K562 (cell line): ENCODE measurements around the gene FTO. TPM values are rescaled to one million over a fixed set of nuclear protein-coding genes. Genes with fewer than 3 reads are reported as not detected.

Experiments used
- ATAC-seq: fragments of 200-7000 bp; cut with Tn5 transposase; 3 replicates; pipeline ENCODE4 v1.9.1; 2020; ENCODE audit warnings: moderate library complexity
- BruUV-seq: library from RNA; stranded (reverse); fragments of 400-500 nt; replicated peaks from 2 replicates; lab custom pipeline; 2021; lab: Mats Ljungman, UMichigan
- CTCF ChIA-PET: fragments of 300-600 bp; formaldehyde crosslinking; extraction: SDS; loops from one replicate; lab custom pipeline; 2021; ENCODE audit warnings: low intra/inter-chr PET ratio; lab: Yijun Ruan, JAX
- POLR2A ChIA-PET: fragments of 300-600, 350-650 bp; sonication (Branson Sonifier 250); formaldehyde crosslinking; extraction: SDS; loops from one replicate; lab custom pipeline; 2021; ENCODE audit warnings: antibody characterized with exemption, inconsistent platforms; lab: Yijun Ruan, JAX
- DNase-seq, 4 experiments: peaks; one replicate each; pipeline versions ENCODE4 v3.0.0 to v3.0.0-alpha.2; 2011 to 2018; ENCODE audit warnings: low spot score in 3 of 4, mixed read lengths in 3 of 4; ENCODE audit errors: extremely low read depth in 1 of 4
- FAIRE-seq: peaks from 2 replicates; lab custom pipeline; 2011; peaks lifted over from hg19 to GRCh38; lab: Jason Lieb, UNC
- H2AFZ ChIP-seq: 2 replicates; pipeline ENCODE4 v1.6.0; 2011; ENCODE audit warnings: low read depth, low read length, control low read depth, inconsistent platforms
- H3K27ac ChIP-seq: fragments of 200-600 bp; 3 replicates; pipeline ENCODE4 v1.8.0; 2011; ENCODE audit warnings: low read depth, mild to moderate bottlenecking, control low read depth, inconsistent platforms, low read length, moderate library complexity, mixed read lengths; ENCODE audit errors: extremely low read depth
- H3K27me3 ChIP-seq, 2 experiments: fragments of 300-600 bp in 1 of 2; 2 replicates in 1 of 2; 3 replicates in 1 of 2; pipeline versions ENCODE4 v1.6.0 to v1.8.0; 2011; ENCODE audit warnings: inconsistent platforms in 2 of 2, low read length in 2 of 2, mild to moderate bottlenecking in 1 of 2, mixed read lengths in 1 of 2, moderate library complexity in 1 of 2; ENCODE audit not compliant: control insufficient read depth in 2 of 2, insufficient read depth in 2 of 2
- H3K36me3 ChIP-seq: fragments of 300-600 bp; 3 replicates; pipeline ENCODE4 v1.8.0; 2011; ENCODE audit warnings: mild to moderate bottlenecking, low read length, inconsistent platforms; ENCODE audit not compliant: control insufficient read depth, insufficient read depth
- H3K4me1 ChIP-seq, 2 experiments: fragments of 200-600 bp in 1 of 2; replicated peaks in 1 of 2; 2 replicates in 1 of 2; 3 replicates in 1 of 2; pipeline versions ENCODE4 v1.5.1 to v1.8.0; 2011; ENCODE audit warnings: inconsistent platforms in 2 of 2, low read length in 2 of 2, mild to moderate bottlenecking in 1 of 2, mixed read lengths in 1 of 2, moderate library complexity in 1 of 2; ENCODE audit not compliant: control insufficient read depth in 2 of 2, insufficient read depth in 2 of 2
- H3K4me2 ChIP-seq: 2 replicates; pipeline ENCODE4 v1.6.1; 2011; ENCODE audit warnings: low read length, control low read depth, inconsistent platforms, mixed read lengths; ENCODE audit not compliant: insufficient read depth
- H3K4me3 ChIP-seq: fragments of 200-600 bp; sonication (generic), shearing (Covaris generic); 2 replicates; pipeline ENCODE4 v1.5.1; 2016; ENCODE audit warnings: control low read depth, inconsistent platforms
- H3K79me2 ChIP-seq: fragments of 200-600 bp; 3 replicates; pipeline ENCODE4 v1.8.0; 2011; ENCODE audit warnings: low read length, inconsistent platforms; ENCODE audit not compliant: control insufficient read depth, insufficient read depth
- H3K9ac ChIP-seq, 2 experiments: 2 replicates each; pipeline versions ENCODE4 v1.6.0 to v1.6.1; 2011; ENCODE audit warnings: low read depth in 2 of 2, low read length in 2 of 2, control low read depth in 1 of 2, inconsistent platforms in 1 of 2, mild to moderate bottlenecking in 1 of 2, mixed read lengths in 1 of 2; ENCODE audit not compliant: insufficient read depth in 1 of 2
- H3K9me1 ChIP-seq: one replicate; pipeline ENCODE4 v1.6.0; 2011; ENCODE audit warnings: inconsistent platforms, mild to moderate bottlenecking, low read length, moderate library complexity; ENCODE audit not compliant: control insufficient read depth, insufficient read depth
- H3K9me3 ChIP-seq: replicated peaks from 2 replicates; pipeline ENCODE4 v1.5.1; 2011; ENCODE audit warnings: low read depth, low read length, inconsistent platforms; ENCODE audit not compliant: control insufficient read depth, insufficient read depth
- H4K20me1 ChIP-seq: replicated peaks from 2 replicates; pipeline ENCODE4 v1.6.1; 2011; ENCODE audit warnings: low read length, inconsistent platforms, mixed read lengths; ENCODE audit not compliant: control insufficient read depth, insufficient read depth
- CREM ChIP-seq: IDR thresholded peaks from 2 replicates; pipeline ENCODE4 v1.6.1; 2014; ENCODE audit warnings: antibody characterized with exemption, low read depth
- ETV1 ChIP-seq: fragments of 450-650 bp; conservative IDR thresholded peaks from 2 replicates; pipeline ENCODE4 v1.6.1; 2016; ENCODE audit warnings: missing genetic modification characterization, control low read depth, low read depth, missing compliant biosample characterization
- ETV6 ChIP-seq, 3 experiments: fragments of 150-350 bp in 1 of 3; sonication (generic) in 1 of 3; formaldehyde crosslinking in 1 of 3; IDR thresholded peaks; 2 replicates each; pipeline versions ENCODE4 v1.6.1 to v1.8.0; 2014 to 2022; ENCODE audit warnings: borderline replicate concordance in 2 of 3, low read depth in 2 of 3, antibody characterized with exemption in 1 of 3, low read length in 1 of 3, mild to moderate bottlenecking in 1 of 3, missing genetic modification reagents in 1 of 3
- GABPA ChIP-seq: fragments of 200-800 bp; sonication (Bioruptor generic); conservative IDR thresholded peaks from 2 replicates; pipeline ENCODE4 v1.6.1; 2016; ENCODE audit warnings: low read depth, missing genetic modification characterization, missing compliant biosample characterization
- GABPB2 ChIP-seq: fragments of 250-450 bp; sonication (Bioruptor Pico); conservative IDR thresholded peaks from 2 replicates; pipeline ENCODE4 v1.5.1; 2021; ENCODE audit warnings: mild to moderate bottlenecking
- KAT7 ChIP-seq: sonication (generic); formaldehyde crosslinking; IDR thresholded peaks from 2 replicates; pipeline ENCODE4 v1.8.0; 2022; ENCODE audit warnings: missing genetic modification reagents, mild to moderate bottlenecking, borderline replicate concordance
- NR2F6 ChIP-seq: fragments of 450-650 bp; formaldehyde crosslinking; IDR thresholded peaks from 2 replicates; pipeline ENCODE4 v1.4.0; 2020; ENCODE audit warnings: mild to moderate bottlenecking
- PRMT5 ChIP-seq: sonication (generic); formaldehyde crosslinking; IDR thresholded peaks from 2 replicates; pipeline ENCODE4 v1.5.0; 2020; ENCODE audit warnings: missing genetic modification reagents
- TAF9B ChIP-seq: fragments of 450-650 bp; IDR thresholded peaks from 2 replicates; pipeline ENCODE4 v1.6.1; 2018; ENCODE audit warnings: mild to moderate bottlenecking; ENCODE audit not compliant: partially characterized antibody
- TEAD2 ChIP-seq: fragments of 450-650 bp; IDR thresholded peaks from 2 replicates; pipeline ENCODE4 v1.6.1; 2016; ENCODE audit warnings: missing genetic modification characterization, control low read depth, missing compliant biosample characterization
- ZNF695 ChIP-seq: fragments of 450-650 bp; formaldehyde crosslinking; IDR thresholded peaks from 2 replicates; pipeline ENCODE4 v1.4.0; 2020; ENCODE audit warnings: mild to moderate bottlenecking, moderate library complexity
- ZNF79 ChIP-seq: fragments of 250-450 bp; sonication (Bioruptor Pico); IDR thresholded peaks from 2 replicates; pipeline ENCODE4 v1.4.0; 2020; ENCODE audit warnings: low read depth, mild to moderate bottlenecking, moderate library complexity
- ZSCAN32 ChIP-seq: fragments of 450-650 bp; formaldehyde crosslinking; IDR thresholded peaks from 2 replicates; pipeline ENCODE4 v1.4.0; 2020; ENCODE audit warnings: mild to moderate bottlenecking, moderate library complexity
- WGBS: fragments of 100-300 bp; shearing (Covaris generic); methylation state at CpG from one replicate; pipeline ENCODE4 v1.1.6; 2016; ENCODE audit warnings: low coverage, mixed read lengths; ENCODE audit not compliant: insufficient coverage; ENCODE audit errors: missing lambda C conversion rate; 5-methylcytosine and 5-hydroxymethylcytosine counted together
- in situ Hi-C: fragments of 300-500 bp; cut with MboI; formaldehyde crosslinking; loops from 4 replicates; pipeline ENCODE4 v1.15.0; 2018; ENCODE audit warnings: inconsistent platforms, mixed read lengths
- intact Hi-C: fragments of 100-400 bp; cut with micrococcal nuclease; formaldehyde crosslinking; loops from 2 replicates; pipeline ENCODE4 v1.14.2; 2022
- polyA plus RNA-seq, 8 experiments: library from polyadenylated mRNA; depleted of rRNA in 4 of 8; stranded (reverse) in 5 of 8; unstranded in 3 of 8; fragments of >200 nt; fragmentation: Nextera tagmentation in 2 of 8; fragmentation: Illumina TruSeq in 1 of 8; extraction: Ambion mirVana in 2 of 8; extraction: Trizol in 1 of 8; gene quantifications; 2 replicates each; pipeline versions ENCODE4 v1.2.1 to v1.2.3, GENCODE V29; 2011 to 2014; ENCODE audit warnings: inconsistent platforms in 1 of 8, missing spikeins in 1 of 8
- total RNA-seq, 7 experiments: library from RNA; depleted of rRNA in 6 of 7; stranded (reverse); fragments of >200 nt in 6 of 7; fragmentation: Illumina TruSeq in 2 of 7; extraction: Trizol in 2 of 7; gene quantifications; 2 replicates each; pipeline versions ENCODE4 v1.2.1 to v1.2.3, GENCODE V29; 2011 to 2021; ENCODE audit warnings: low replicate concordance in 1 of 7
- TF ChIP-seq, protein P1 (sequence below): fragments of 450-650 bp; IDR thresholded peaks from 2 replicates; pipeline ENCODE4 v1.6.1; 2016; ENCODE audit warnings: mild to moderate bottlenecking
- TF ChIP-seq, protein P2 (sequence below): fragments of 450-650 bp; IDR thresholded peaks from 2 replicates; pipeline ENCODE4 v1.6.1; 2014; ENCODE audit warnings: low read depth, mild to moderate bottlenecking, moderate library complexity, borderline replicate concordance

Gene FTO
- total and polyA plus RNA-seq, 9 of the 15 experiments (the other 6 are each of a cell fraction or from before 2014, with no cell fraction given), result 11.3 to 27.7 (median 25.5) TPM

DNA sequence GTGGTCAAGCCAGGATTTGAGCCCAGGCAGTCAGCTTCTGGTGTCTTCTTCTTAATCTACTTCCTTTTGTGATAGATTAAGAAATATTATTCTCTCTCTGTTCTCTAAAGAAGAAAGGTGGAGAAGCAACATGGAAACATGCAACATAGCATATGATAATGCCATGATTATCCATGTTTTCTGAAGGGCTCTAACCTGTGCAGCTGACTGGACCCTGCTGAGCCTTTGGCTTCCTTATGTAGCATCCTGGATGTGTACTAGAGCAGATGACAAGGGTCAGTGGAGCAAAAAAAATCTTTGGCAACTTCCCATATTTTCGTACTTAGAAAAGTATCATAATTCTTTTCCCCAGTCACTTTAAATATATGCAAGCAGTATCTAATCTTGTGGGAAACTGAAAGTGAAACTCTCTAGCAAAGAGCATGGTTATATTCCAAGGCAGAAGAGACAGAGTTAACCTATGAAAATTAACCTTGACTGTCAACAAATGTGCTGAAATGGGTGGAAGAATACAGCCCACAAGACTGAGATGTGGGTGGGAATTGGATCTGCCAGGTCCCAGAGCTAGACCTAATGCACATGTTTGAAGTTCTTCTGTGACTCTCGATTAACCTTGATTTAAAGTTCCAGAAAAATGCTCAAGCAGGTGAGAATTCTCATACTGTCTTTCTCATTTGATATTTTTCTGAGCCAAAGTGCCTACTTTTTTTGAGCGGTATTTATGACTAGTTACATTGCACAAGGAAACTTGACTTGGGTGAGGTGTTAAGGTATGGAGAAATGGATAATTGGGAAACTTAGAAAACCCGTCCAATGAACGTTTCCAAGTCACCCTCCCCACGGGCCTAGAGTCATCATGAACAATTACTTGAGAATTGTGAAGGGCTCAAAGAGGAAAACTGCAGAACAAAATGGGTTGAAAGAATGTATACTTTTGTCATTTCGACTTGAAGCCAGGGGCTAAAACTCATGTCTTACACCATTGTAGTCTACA lies 248.6 kb downstream of the FTO start (continued):
- TF ChIP-seq ZNF695, result no peak

DNA sequence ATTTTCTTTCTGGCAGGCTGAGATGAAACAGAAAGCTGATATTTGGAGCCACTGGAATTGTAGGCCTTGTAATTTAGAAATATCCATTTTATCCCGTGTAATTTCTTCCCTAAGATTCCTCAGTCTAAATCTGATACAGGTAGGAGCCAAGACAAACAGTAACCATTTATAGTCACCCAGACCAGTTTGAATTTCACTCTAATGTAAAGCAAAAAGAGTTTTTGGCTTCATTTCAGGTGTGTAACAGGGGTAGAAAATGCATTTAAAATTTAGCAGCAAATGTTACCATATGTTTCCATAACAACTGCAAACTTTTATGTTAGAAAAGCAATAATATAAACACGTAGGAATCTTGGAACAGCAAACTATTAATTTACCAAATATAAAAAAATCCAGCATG lies 249.4 kb downstream of the FTO start:
- Histone ChIP-seq H3K4me2 (no peak overlapping the region), H3K9ac (no peak overlapping the region), H3K27me3 (no peaks in the 10 kb centered on the region), H2AFZ (no peak overlapping the region), H3K36me3 (no peaks in the 10 kb centered on the region), H3K9me3 (no peaks in the 10 kb centered on the region), H3K9me1 (no peaks in the 10 kb centered on the region), H3K27ac (no peak overlapping the region)
- CTCF ChIA-PET, result no interaction called here
- ATAC-seq, result no peak
- intact Hi-C loops, result no loop called here
- no TSS peak for BruUV-seq
- 0% methylated on average over 2 of the region's 2 CpGs for WGBS
- TF ChIP-seq TAF9B, result no peak
- TF ChIP-seq PRMT5 (CRISPR knock-in tag), result no peak
- no peak for TF ChIP-seq ETV6 (IDR thresholded peaks at IDR 0.05; ENCODE audit: borderline replicate concordance in 1 of 2, low read depth in 2 of 2, low read length in 1 of 2)
- TF ChIP-seq ETV6 (CRISPR knock-in tag; IDR thresholded peaks at IDR 0.05; ENCODE audit: borderline replicate concordance), result no peak
- TF ChIP-seq ETV1 (tag), result no peak
- no peak for TF ChIP-seq GABPA (tag)
- TF ChIP-seq ZSCAN32 (CRISPR knock-in tag), result no peak
- TF ChIP-seq GABPB2 (CRISPR knock-in tag), result no peak
- no peak for TF ChIP-seq NR2F6 (CRISPR knock-in tag)
- TF ChIP-seq TEAD2 (tag), result no peak
- TF ChIP-seq, protein P1, sequence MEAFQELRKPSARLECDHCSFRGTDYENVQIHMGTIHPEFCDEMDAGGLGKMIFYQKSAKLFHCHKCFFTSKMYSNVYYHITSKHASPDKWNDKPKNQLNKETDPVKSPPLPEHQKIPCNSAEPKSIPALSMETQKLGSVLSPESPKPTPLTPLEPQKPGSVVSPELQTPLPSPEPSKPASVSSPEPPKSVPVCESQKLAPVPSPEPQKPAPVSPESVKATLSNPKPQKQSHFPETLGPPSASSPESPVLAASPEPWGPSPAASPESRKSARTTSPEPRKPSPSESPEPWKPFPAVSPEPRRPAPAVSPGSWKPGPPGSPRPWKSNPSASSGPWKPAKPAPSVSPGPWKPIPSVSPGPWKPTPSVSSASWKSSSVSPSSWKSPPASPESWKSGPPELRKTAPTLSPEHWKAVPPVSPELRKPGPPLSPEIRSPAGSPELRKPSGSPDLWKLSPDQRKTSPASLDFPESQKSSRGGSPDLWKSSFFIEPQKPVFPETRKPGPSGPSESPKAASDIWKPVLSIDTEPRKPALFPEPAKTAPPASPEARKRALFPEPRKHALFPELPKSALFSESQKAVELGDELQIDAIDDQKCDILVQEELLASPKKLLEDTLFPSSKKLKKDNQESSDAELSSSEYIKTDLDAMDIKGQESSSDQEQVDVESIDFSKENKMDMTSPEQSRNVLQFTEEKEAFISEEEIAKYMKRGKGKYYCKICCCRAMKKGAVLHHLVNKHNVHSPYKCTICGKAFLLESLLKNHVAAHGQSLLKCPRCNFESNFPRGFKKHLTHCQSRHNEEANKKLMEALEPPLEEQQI, result no peak
- TF ChIP-seq CREM, result no peak
- TF ChIP-seq, protein P2, sequence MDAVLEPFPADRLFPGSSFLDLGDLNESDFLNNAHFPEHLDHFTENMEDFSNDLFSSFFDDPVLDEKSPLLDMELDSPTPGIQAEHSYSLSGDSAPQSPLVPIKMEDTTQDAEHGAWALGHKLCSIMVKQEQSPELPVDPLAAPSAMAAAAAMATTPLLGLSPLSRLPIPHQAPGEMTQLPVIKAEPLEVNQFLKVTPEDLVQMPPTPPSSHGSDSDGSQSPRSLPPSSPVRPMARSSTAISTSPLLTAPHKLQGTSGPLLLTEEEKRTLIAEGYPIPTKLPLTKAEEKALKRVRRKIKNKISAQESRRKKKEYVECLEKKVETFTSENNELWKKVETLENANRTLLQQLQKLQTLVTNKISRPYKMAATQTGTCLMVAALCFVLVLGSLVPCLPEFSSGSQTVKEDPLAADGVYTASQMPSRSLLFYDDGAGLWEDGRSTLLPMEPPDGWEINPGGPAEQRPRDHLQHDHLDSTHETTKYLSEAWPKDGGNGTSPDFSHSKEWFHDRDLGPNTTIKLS, result no peak
- no peak for TF ChIP-seq ZNF79 (CRISPR knock-in tag)
- TF ChIP-seq KAT7 (CRISPR knock-in tag), result no peak
- TF ChIP-seq, all 486 proteins: peak for 0
- no peak overlapping the region for H3K4me3 ChIP-seq
- in situ Hi-C loops, result no loop called here
- POLR2A ChIA-PET, result no interaction called here
- DNase-seq, result no peak
- H4K20me1 ChIP-seq, result no peaks in the 10 kb centered on the region; the same call in 1 of the 2 replicates
- H3K4me1 ChIP-seq, result no peaks in the 10 kb centered on the region
- no peaks in the 10 kb centered on the region for H3K79me2 ChIP-seq
- no peak for FAIRE-seq
